ENCODE data around the gene ABCA4. TPM values are rescaled to one million over a fixed set of nuclear protein-coding genes. Genes with fewer than 3 reads are reported as not detected.
"Not testable (repeated sequence)": the region's sequence is repeated elsewhere in the genome, so short reads cannot be mapped to it uniquely, and the experiment has no call there.

Gene ABCA4
- total RNA-seq = under 1 TPM; 0.41 to 0.85 TPM

- TF ChIP-seq POLR2A (IDR thresholded peaks at IDR 0.05) (no peak), POLR2AphosphoS5 (IDR thresholded peaks at IDR 0.05) (no peak)
- TF ChIP-seq, protein P1, sequence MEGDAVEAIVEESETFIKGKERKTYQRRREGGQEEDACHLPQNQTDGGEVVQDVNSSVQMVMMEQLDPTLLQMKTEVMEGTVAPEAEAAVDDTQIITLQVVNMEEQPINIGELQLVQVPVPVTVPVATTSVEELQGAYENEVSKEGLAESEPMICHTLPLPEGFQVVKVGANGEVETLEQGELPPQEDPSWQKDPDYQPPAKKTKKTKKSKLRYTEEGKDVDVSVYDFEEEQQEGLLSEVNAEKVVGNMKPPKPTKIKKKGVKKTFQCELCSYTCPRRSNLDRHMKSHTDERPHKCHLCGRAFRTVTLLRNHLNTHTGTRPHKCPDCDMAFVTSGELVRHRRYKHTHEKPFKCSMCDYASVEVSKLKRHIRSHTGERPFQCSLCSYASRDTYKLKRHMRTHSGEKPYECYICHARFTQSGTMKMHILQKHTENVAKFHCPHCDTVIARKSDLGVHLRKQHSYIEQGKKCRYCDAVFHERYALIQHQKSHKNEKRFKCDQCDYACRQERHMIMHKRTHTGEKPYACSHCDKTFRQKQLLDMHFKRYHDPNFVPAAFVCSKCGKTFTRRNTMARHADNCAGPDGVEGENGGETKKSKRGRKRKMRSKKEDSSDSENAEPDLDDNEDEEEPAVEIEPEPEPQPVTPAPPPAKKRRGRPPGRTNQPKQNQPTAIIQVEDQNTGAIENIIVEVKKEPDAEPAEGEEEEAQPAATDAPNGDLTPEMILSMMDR (IDR thresholded peaks at IDR 0.05) = no peak
- Histone ChIP-seq H3K4me3 (no peak within 1 kb of the TSS), H3K36me3 (no peaks in the 10 kb centered on the region), H3K27me3 (replicated peaks; ENCODE audit: insufficient read depth) (no peaks in the 10 kb centered on the region), H3K27ac (no peak within 1 kb of the TSS), H3K4me1 (replicated peaks) (no peaks in the 10 kb centered on the region), H3K9me3 (no peaks in the 10 kb centered on the region)
- DNase-seq (ENCODE audit: low spot score) = no peak
- intact Hi-C loops (cut with DNase I) = no loop called here
- 91% methylated on average over 9 of the region's 9 CpGs for WGBS
Measured at GRCh38 chr1:94120991-94121390, at the start of gene ABCA4. TSS of gene ABCA4 (minus strand) at chr1:94121148. CDS start at chr1:94121045, 103 bp downstream.

GRCh38 chr1:94169126-94169525 is 48.2 kb upstream of the ABCA4 start:
- 94% methylated on average over 3 of the region's 3 CpGs for WGBS
- intact Hi-C loops (cut with DNase I) = no loop called here
- Histone ChIP-seq H3K27ac (no peak overlapping the region), H3K4me3 (no peak overlapping the region), H3K27me3 (replicated peaks; ENCODE audit: insufficient read depth) (no peaks in the 10 kb centered on the region), H3K36me3 (no peaks in the 10 kb centered on the region), H3K9me3 (no peaks in the 10 kb centered on the region), H3K4me1 (replicated peaks) (no peaks in the 10 kb centered on the region)
- DNase-seq (ENCODE audit: low spot score) = no peak
- TF ChIP-seq, protein P1 (IDR thresholded peaks at IDR 0.05) = no peak
- TF ChIP-seq POLR2A (IDR thresholded peaks at IDR 0.05) (no peak), POLR2AphosphoS5 (IDR thresholded peaks at IDR 0.05) (no peak)

DNA sequence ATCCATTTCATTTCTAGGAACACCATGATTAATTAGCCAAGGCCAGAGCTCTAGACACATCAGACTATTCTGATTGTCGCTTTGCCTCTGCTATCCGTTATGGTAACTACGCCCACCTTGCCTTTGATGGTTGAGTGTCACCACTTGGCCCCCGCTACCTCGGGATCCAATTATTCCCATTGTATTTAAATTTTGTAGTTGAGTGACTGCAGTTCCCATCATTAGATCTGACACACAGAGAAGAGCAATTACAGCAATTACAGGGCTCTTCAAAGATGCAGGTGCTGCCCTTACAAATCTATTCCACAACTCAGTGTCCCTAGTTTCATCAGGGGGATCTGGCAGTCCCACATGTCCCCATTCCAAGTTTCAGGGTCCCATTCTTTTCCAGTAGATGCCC is 44.9 kb upstream of the ABCA4 start:
- no peak overlapping the region for H3K27ac ChIP-seq
- no peak overlapping the region for H3K4me3 ChIP-seq
- H3K9me3 ChIP-seq = no peaks in the 10 kb centered on the region
- no peaks in the 10 kb centered on the region for H3K27me3 ChIP-seq (replicated peaks; ENCODE audit: insufficient read depth)
- 97% methylated on average over 5 of the region's 5 CpGs for WGBS
- DNase-seq (ENCODE audit: low spot score) = no peak
- intact Hi-C loops (cut with DNase I) = no loop called here
- no peaks in the 10 kb centered on the region for H3K36me3 ChIP-seq
- H3K4me1 ChIP-seq (replicated peaks) = no peaks in the 10 kb centered on the region
- TF ChIP-seq, protein P1 (IDR thresholded peaks at IDR 0.05) = no peak
- no peak for TF ChIP-seq POLR2A (IDR thresholded peaks at IDR 0.05)
- TF ChIP-seq POLR2AphosphoS5 (IDR thresholded peaks at IDR 0.05) = no peak

DNA sequence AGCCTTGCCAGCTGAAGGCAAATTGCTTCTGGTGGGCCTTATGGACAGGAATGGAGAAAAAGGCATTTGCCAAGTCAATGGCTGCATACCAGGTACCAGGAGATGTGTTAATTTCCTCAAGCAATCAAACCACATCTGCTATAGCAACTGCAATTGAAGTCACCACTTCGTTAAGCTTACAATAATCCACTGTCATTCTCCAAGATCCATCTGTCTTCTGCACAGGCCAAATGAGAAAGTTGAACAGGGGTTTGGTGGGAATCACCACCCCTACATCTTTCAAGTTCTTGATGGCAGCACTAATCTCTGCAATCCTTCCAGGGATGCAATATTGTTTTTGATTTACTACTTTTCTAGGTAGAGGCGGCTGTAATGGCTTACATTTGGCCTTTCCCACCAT is 43.9 kb upstream of the ABCA4 start:
- H3K4me1 ChIP-seq (replicated peaks); H3K36me3 ChIP-seq; H3K27ac ChIP-seq; H3K9me3 ChIP-seq; H3K4me3 ChIP-seq; intact Hi-C loops (cut with DNase I); H3K27me3 ChIP-seq (replicated peaks; ENCODE audit: insufficient read depth); DNase-seq (ENCODE audit: low spot score): not testable (repeated sequence)
- 88% methylated on average over 2 of the region's 2 CpGs for WGBS

- WGBS = 89% methylated on average over 1 of the region's 1 CpG
- H3K27me3 ChIP-seq (replicated peaks; ENCODE audit: insufficient read depth); DNase-seq (ENCODE audit: low spot score); intact Hi-C loops (cut with DNase I); H3K27ac ChIP-seq; H3K9me3 ChIP-seq; H3K36me3 ChIP-seq; H3K4me1 ChIP-seq (replicated peaks); H3K4me3 ChIP-seq: not testable (repeated sequence)
Measured at GRCh38 chr1:94164121-94164520, 43.2 kb upstream of the ABCA4 start.

DNA sequence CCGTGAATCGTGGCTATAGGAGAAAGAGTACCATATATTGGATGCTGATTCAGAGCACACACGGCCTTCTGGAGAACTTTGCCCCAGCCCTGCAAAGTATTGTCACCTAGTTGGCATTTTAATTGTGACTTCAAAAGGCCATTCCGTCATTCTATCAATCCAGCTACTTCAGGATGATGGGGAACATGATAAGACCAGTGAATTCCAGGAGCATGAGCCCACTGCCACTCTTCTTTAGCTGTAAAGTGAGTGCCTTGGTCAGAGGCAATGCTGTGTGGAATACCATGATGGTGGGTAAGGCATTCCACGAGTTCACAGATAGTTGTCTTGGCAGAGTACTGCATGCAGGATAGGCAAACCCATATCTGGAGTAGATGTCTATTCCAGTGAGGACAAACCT is 42.3 kb upstream of the ABCA4 start:
- 94% methylated on average over 5 of the region's 5 CpGs for WGBS

More for the DNA sequence above, 42.3 kb upstream of the ABCA4 start:
- intact Hi-C loops (cut with DNase I); H3K9me3 ChIP-seq; H3K4me1 ChIP-seq (replicated peaks); H3K4me3 ChIP-seq; H3K36me3 ChIP-seq; H3K27me3 ChIP-seq (replicated peaks; ENCODE audit: insufficient read depth); H3K27ac ChIP-seq; DNase-seq (ENCODE audit: low spot score): not testable (repeated sequence)
